KMS-11 (cell line): ENCODE results near the gene PRR9.

Source experiments
- H2AFZ ChIP-seq: fragments of 200-600 bp; sonication (generic); 2 replicates; pipeline ENCODE4 v1.6.1; 2016; ENCODE audit warnings: antibody characterized with exemption, mixed run types, low read depth
- H3K27ac ChIP-seq: fragments of 200-600 bp; sonication (generic); 2 replicates; pipeline ENCODE4 v1.6.1; 2016; ENCODE audit warnings: mild to moderate bottlenecking, mixed run types
- H3K27me3 ChIP-seq: fragments of 200-600 bp; sonication (generic); 2 replicates; pipeline ENCODE4 v1.6.1; 2017; ENCODE audit warnings: mild to moderate bottlenecking, low read depth, mixed run types, moderate library complexity; ENCODE audit not compliant: insufficient read depth
- H3K36me3 ChIP-seq: fragments of 200-600 bp; sonication (generic); 2 replicates; pipeline ENCODE4 v1.6.1; 2017; ENCODE audit warnings: mild to moderate bottlenecking, mixed run types; ENCODE audit not compliant: insufficient read depth
- H3K4me1 ChIP-seq: fragments of 200-600 bp; sonication (generic); 2 replicates; pipeline ENCODE4 v1.6.1; 2016; ENCODE audit warnings: mild to moderate bottlenecking, low read depth, mixed run types; ENCODE audit not compliant: poor library complexity, severe bottlenecking
- H3K4me2 ChIP-seq: fragments of 200-600 bp; sonication (generic); 2 replicates; pipeline ENCODE4 v1.7.0; 2016; ENCODE audit warnings: mild to moderate bottlenecking, mixed run types
- H3K4me3 ChIP-seq: fragments of 200-600 bp; sonication (generic); IDR thresholded peaks from 2 replicates; pipeline ENCODE4 v1.6.1; 2017; ENCODE audit warnings: low read depth, low read length, mixed read lengths; ENCODE audit not compliant: insufficient read depth
- H3K79me2 ChIP-seq: fragments of 200-600 bp; sonication (generic); 2 replicates; pipeline ENCODE4 v1.6.1; 2016; ENCODE audit warnings: low read depth, mixed run types; ENCODE audit not compliant: insufficient read depth
- H3K9ac ChIP-seq: fragments of 200-600 bp; sonication (generic); 2 replicates; pipeline ENCODE4 v1.6.1; 2016; ENCODE audit warnings: mild to moderate bottlenecking, mixed run types
- H4K20me1 ChIP-seq: fragments of 200-600 bp; sonication (generic); 2 replicates; pipeline ENCODE4 v1.6.1; 2016; ENCODE audit warnings: mild to moderate bottlenecking, mixed run types; ENCODE audit not compliant: insufficient read depth
- CTCF ChIP-seq: fragments of 200-600 bp; sonication (generic); conservative IDR thresholded peaks from 2 replicates; pipeline ENCODE4 v1.6.1; 2017; ENCODE audit warnings: low read depth, mild to moderate bottlenecking, antibody characterized with exemption, low read length, moderate library complexity, mixed read lengths

PRR9 gene

GRCh38 chr1:153251988-153252387 is 34.6 kb downstream of the PRR9 start:
- Histone ChIP-seq H2AFZ (no peak overlapping the region), H3K4me2 (no peak overlapping the region), H3K79me2 (no peaks in the 10 kb centered on the region), H3K27me3 (no peaks in the 10 kb centered on the region), H3K36me3 (no peaks in the 10 kb centered on the region), H3K4me3 (no peak overlapping the region), H3K9ac (no peak overlapping the region), H3K27ac (no peak overlapping the region), H4K20me1 (no peaks in the 10 kb centered on the region), H3K4me1 (peaks cover 9% of the 10 kb centered on the region)
- no peak for TF ChIP-seq CTCF

GRCh38 chr1:153253076-153253475 is 35.7 kb downstream of the PRR9 start:
- Histone ChIP-seq H3K4me2 (peak overlapping the region; percentile 13; the same call in 1 of the 2 replicates), H3K9ac (no peak overlapping the region), H3K27me3 (no peaks in the 10 kb centered on the region), H3K4me1 (peaks cover 9% of the 10 kb centered on the region), H3K27ac (no peak overlapping the region), H3K4me3 (peak overlapping the region; percentile 46), H3K79me2 (no peaks in the 10 kb centered on the region), H3K36me3 (no peaks in the 10 kb centered on the region), H4K20me1 (no peaks in the 10 kb centered on the region), H2AFZ (peak overlapping the region; percentile 50)
- no peak for TF ChIP-seq CTCF

- Histone ChIP-seq H4K20me1 (no peaks in the 10 kb centered on the region), H3K27me3 (no peaks in the 10 kb centered on the region), H3K4me2 (peak overlapping the region; percentile 13), H3K4me1 (peaks cover 9% of the 10 kb centered on the region), H3K9ac (no peak overlapping the region; the same call in 1 of the 2 replicates), H3K4me3 (peak overlapping the region; percentile 46), H3K36me3 (no peaks in the 10 kb centered on the region), H2AFZ (peak overlapping the region; percentile 50), H3K79me2 (no peaks in the 10 kb centered on the region), H3K27ac (peak overlapping the region; percentile 6; the same call in 1 of the 2 replicates)
- TF ChIP-seq CTCF, result no peak
Measured at GRCh38 chr1:153253693-153254092, 36.3 kb downstream of the PRR9 start.

- H3K4me3 ChIP-seq, result no peak within 1 kb of the TSS
- H3K4me2 ChIP-seq, result no peak within 1 kb of the TSS
- no peak within 1 kb of the TSS for H2AFZ ChIP-seq
- H3K36me3 ChIP-seq, result no peaks in the 10 kb centered on the region
- H3K9ac ChIP-seq, result no peak within 1 kb of the TSS
- no peaks in the 10 kb centered on the region for H3K79me2 ChIP-seq
- H3K4me1 ChIP-seq, result peaks cover 25% of the 10 kb centered on the region
- no peak within 1 kb of the TSS for H3K27ac ChIP-seq
- peaks cover 10% of the 10 kb centered on the region; the same call in 1 of the 2 replicates for H3K27me3 ChIP-seq
- H4K20me1 ChIP-seq, result no peaks in the 10 kb centered on the region
- TF ChIP-seq CTCF, result no peak
Measured at GRCh38 chr1:153259387-153259786, 42.0 kb downstream of the PRR9 start, which contains the start of gene LORICRIN. Gene LORICRIN (plus strand): TSS chr1:153259687. CDS start chr1:153260950, 1,263 bp downstream.
